Measurements from ENCODE around the gene IGDCC3.
A peak's percentile ranks its signal among the peaks of the same experiment; 100 is the strongest.

DNA sequence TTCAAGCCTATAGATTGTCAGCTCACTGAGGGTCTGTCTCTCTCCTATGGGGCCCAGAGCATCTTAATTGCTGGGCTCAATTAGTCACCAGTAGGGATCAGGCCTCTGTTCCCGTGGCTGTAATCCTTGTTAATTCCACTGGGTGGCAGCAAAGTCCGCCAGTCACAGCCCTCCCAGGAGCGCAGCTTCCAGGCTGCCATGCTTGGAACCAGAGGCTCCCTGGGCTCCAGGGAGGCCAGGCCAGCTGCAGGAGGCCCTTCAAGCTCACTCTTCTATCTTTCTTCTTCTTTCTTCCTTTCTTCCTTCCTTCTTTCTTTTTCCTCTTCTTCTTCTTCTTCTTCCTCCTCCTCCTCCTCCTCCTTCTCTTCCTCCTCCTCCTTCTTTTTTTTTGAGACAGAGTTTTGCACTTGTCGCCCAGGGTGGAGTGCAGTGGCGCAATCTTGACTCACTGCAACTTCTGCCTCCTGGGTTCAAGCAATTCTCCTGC lies 58.9 kb downstream of the IGDCC3 start:
- TF ChIP-seq CTCF (IDR thresholded peaks at IDR 0.05) = peak; percentile 89 to 95 (median 92)
- no peak for TF ChIP-seq POLR2AphosphoS5 (IDR thresholded peaks at IDR 0.05)
- no peak for TF ChIP-seq POLR2A (IDR thresholded peaks at IDR 0.05)
- TF ChIP-seq EP300 (IDR thresholded peaks at IDR 0.05) = no peak

All from upper lobe of left lung (tissue), 4 donors.